ENCODE measurements around the gene UBL4A.

Gene UBL4A

DNA sequence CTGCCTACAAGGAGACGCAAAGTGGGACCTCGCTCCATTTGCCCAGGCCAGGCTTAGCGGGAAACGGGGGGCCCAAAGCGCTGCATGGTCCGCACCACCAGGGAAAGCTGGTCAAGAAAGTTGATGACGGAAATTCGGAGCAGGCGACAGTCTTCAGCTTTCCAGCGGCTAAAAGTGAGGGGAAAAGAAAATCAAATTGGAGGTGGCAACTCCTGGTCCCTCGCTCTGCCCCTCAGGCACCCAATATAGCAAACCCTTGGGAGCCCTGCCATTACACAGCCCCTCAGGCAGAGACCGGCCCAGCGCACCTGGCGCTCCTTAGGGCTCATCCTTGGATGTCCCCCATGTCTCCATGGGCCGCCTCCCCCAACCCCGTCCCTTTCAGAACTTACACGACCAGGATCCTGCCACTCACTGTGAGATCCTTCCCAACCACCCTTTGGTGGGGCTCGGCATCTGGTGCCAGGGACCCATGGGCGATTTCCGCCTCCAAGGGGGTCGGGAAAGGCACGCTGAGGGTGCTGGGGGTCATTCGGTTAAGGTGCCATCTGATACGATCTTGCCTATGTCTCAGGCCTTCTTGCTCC is 8.4 kb downstream of the UBL4A start:
- no peaks in the 10 kb centered on the region for H3K4me1 ChIP-seq (ENCODE audit: control insufficient read depth, insufficient read depth, low read length)
- H3K9me3 ChIP-seq (ENCODE audit: control insufficient read depth, insufficient read depth, low read length) = no peaks in the 10 kb centered on the region
- H3K27me3 ChIP-seq (ENCODE audit: control insufficient read depth, insufficient read depth, low read length) = no peaks in the 10 kb centered on the region
- peak overlapping the region; percentile 37 for H3K9ac ChIP-seq (ENCODE audit: low read depth, low read length)
- peaks cover 7% of the 10 kb centered on the region for H3K36me3 ChIP-seq (ENCODE audit: control insufficient read depth, insufficient read depth, low read length)
- H3K4me3 ChIP-seq (ENCODE audit: low read depth, low read length) = peak overlapping the region; percentile 66

DNA sequence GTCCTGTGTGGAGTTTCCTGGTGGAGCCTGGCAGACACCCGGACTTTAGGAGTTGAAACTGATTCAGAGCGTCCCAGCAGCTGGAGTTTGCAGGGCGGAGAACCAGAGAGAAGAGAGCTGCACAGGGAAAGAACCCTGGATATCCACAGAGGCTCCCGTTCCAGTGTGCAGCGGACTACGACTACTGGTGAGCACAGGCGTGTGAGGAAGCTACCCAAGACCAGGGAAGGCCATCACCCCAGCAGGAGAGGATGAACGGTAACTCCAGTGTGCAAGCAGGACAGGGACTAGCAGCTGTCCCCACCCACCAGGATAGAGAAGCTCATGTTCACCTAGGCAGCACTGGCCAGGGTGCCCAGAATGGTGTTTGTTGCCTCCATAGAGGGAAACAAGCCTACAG is 9.6 kb downstream of the UBL4A start:
- no peak overlapping the region for H3K9ac ChIP-seq (ENCODE audit: low read depth, low read length)
- H3K4me1 ChIP-seq (ENCODE audit: control insufficient read depth, insufficient read depth, low read length) = no peaks in the 10 kb centered on the region
- peaks cover 13% of the 10 kb centered on the region for H3K36me3 ChIP-seq (ENCODE audit: control insufficient read depth, insufficient read depth, low read length)
- H3K27me3 ChIP-seq (ENCODE audit: control insufficient read depth, insufficient read depth, low read length) = no peaks in the 10 kb centered on the region
- H3K4me3 ChIP-seq (ENCODE audit: low read depth, low read length) = no peak overlapping the region
- H3K9me3 ChIP-seq (ENCODE audit: control insufficient read depth, insufficient read depth, low read length) = no peaks in the 10 kb centered on the region

DNA sequence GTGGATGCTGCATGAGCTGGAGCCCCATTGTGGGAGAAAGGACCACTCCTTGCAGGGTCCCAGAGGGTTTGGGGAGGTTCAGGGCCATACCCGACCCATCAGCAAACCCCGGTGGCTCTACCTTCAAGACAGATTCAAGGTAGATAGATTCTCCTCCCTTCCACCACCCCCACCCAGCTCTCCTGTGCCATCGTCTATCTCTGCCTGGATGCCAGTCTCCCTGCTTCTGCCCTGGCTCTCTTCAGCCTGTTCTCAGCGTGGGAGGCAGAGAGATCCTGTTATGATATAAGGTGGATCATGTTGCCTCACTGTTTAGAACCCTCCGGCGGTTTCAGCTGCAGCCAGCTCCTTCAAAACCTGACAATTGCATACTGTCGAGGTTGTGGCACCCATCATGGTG is 12.7 kb downstream of the UBL4A start:
- H3K9ac ChIP-seq (ENCODE audit: low read depth, low read length) = no peak overlapping the region
- H3K4me3 ChIP-seq (ENCODE audit: low read depth, low read length) = no peak overlapping the region
- H3K36me3 ChIP-seq (ENCODE audit: control insufficient read depth, insufficient read depth, low read length) = peaks cover 36% of the 10 kb centered on the region
- H3K9me3 ChIP-seq (ENCODE audit: control insufficient read depth, insufficient read depth, low read length) = no peaks in the 10 kb centered on the region
- H3K27me3 ChIP-seq (ENCODE audit: control insufficient read depth, insufficient read depth, low read length) = no peaks in the 10 kb centered on the region
- no peaks in the 10 kb centered on the region for H3K4me1 ChIP-seq (ENCODE audit: control insufficient read depth, insufficient read depth, low read length)

DNA sequence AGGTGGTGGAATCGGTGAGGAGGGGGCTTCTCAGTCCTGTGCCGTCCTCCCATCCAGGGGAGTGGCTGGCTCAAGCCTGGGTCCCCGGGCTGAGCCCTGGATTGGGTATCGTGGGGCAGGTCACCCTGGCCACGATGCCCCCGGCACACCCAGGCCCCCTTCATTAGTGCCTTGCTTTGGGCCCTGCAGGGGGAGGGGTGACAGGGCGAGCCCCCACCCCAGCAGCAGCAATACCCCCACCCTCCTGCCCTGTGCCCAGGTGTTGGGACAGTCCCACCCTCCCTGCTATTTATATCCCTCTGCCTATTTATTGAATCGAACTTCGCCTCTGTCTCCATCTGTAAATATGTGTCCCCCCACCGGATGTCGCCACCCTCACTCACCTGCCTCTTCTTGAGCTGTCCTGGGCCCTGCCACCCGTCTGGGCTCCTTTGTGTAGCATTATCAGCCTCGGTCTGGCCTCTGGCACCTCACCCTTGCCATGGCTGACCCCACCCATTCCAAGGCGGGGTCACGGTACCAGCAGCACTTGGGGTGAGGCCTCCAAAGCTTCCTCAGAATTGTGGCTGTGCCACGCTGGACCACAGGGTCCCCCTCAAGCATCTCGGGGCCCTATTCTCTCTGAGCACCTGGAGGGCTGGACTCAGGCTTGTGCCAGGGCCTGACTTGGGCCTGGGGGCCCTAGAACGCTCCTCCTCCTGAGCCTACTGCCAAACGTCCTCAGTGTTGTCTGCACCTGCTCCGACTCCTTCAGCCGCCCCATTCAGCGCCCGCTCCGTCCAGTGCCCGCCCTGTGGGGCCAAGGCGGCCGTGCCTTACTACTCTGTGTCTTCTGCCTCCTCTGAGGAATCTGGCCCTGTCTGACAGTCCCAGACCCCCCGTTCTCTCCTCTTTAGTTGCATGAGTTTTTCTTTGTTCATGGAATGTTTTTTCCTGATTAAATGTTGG is 13.5 kb downstream of the UBL4A start:
- H3K9ac ChIP-seq (ENCODE audit: low read depth, low read length) = no peak overlapping the region

DNA sequence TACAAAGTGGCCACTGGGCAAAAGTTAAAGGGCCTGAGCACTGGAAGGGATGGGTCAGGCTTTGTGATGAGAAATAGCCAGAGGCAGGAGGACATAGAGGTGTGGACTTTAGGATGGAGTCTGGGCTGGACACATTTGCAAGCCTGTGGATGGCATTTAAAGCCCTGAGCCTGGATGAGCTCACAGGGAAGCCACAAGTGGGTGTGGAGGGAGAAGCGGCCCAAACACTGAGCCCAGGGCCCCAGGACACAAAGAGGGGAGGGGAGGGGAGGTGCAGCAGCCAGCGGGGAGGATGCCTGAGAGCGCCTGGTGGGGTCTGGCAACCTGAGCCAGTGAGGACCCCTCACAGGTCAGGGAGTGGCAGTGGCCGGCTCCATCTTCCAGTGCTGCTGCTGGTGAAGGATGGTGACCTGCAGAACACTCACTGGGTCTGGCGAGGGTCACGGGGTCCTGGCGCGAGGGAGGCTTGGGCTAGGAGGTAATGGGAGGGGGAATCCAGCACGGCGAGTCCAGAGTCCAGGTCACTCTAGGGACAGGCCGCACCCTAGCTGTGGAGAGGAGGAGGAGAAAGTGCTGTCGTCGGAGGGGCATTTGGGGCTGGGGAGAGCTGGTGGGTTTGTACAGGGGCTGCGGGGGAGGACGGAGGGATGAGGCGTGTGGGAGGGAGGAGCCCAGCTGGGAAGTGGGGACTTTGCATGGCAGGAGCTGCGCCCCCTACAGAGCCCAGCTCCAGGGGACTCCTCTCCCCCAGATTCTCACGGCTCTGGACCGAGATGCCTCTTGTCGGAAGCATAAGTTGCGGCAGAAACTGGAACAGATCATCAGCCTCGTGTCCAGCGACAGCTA is 14.4 kb downstream of the UBL4A start:
- Histone ChIP-seq H3K36me3 (ENCODE audit: control insufficient read depth, insufficient read depth, low read length) (peaks cover 44% of the 10 kb centered on the region), H3K9me3 (ENCODE audit: control insufficient read depth, insufficient read depth, low read length) (no peaks in the 10 kb centered on the region)

More for the DNA sequence above, 13.5 kb downstream of the UBL4A start:
- Histone ChIP-seq H3K4me1 (ENCODE audit: control insufficient read depth, insufficient read depth, low read length) (no peaks in the 10 kb centered on the region), H3K36me3 (ENCODE audit: control insufficient read depth, insufficient read depth, low read length) (peaks cover 43% of the 10 kb centered on the region), H3K4me3 (ENCODE audit: low read depth, low read length) (no peak overlapping the region), H3K27me3 (ENCODE audit: control insufficient read depth, insufficient read depth, low read length) (no peaks in the 10 kb centered on the region), H3K9me3 (ENCODE audit: control insufficient read depth, insufficient read depth, low read length) (no peaks in the 10 kb centered on the region)

DNA sequence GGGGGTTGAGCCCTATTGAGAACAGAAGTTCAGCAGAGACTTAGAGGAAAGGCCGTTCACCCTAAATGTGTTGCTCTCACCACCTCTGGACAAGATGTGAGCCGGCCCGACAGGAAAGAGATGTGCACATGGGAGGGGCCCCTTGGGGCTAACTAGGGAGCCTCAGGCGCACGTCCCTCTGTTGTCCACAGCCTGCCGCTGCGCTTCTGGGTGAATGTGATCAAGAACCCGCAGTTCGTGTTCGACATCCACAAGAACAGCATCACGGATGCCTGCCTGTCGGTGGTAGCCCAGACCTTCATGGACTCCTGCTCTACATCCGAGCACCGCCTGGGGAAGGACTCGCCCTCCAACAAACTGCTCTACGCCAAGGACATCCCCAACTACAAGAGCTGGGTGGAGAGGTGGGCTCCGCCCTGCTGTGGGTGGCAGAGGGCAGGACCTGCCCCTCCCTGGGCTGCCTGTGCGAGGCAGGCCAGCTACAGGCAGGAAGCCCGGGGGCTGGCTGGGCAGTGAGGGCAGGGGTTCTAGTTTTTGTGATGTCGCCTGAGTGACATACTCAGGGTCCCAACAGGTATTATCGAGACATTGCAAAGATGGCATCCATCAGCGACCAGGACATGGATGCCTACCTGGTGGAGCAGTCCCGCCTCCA is 15.4 kb downstream of the UBL4A start:
- H3K4me1 ChIP-seq (ENCODE audit: control insufficient read depth, insufficient read depth, low read length) = no peaks in the 10 kb centered on the region
- H3K4me3 ChIP-seq (ENCODE audit: low read depth, low read length) = no peak overlapping the region
- no peaks in the 10 kb centered on the region for H3K9me3 ChIP-seq (ENCODE audit: control insufficient read depth, insufficient read depth, low read length)
- no peak overlapping the region for H3K9ac ChIP-seq (ENCODE audit: low read depth, low read length)
- H3K36me3 ChIP-seq (ENCODE audit: control insufficient read depth, insufficient read depth, low read length) = peaks cover 52% of the 10 kb centered on the region
- no peaks in the 10 kb centered on the region for H3K27me3 ChIP-seq (ENCODE audit: control insufficient read depth, insufficient read depth, low read length)

More for the DNA sequence above, 14.4 kb downstream of the UBL4A start:
- Histone ChIP-seq H3K9ac (ENCODE audit: low read depth, low read length) (no peak overlapping the region), H3K4me3 (ENCODE audit: low read depth, low read length) (no peak overlapping the region), H3K27me3 (ENCODE audit: control insufficient read depth, insufficient read depth, low read length) (no peaks in the 10 kb centered on the region), H3K4me1 (ENCODE audit: control insufficient read depth, insufficient read depth, low read length) (no peaks in the 10 kb centered on the region)

DNA sequence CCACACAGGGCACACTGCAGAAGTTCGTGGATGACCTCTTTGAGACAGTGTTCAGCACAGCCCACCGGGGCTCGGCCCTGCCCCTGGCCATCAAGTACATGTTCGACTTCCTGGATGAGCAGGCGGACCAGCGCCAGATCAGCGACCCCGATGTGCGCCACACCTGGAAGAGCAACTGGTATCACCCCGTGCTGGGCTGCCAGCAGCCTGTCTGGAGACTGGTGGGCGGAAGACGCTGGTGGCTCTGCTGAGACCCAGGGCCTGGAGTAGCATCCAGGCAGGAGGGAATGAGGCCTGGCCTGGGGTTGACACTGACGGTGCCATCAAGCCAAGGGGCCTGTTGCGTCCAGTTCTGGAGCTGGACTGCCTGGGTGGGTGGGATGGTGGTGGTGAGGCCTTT is 16.0 kb downstream of the UBL4A start:
- no peak overlapping the region for H3K9ac ChIP-seq (ENCODE audit: low read depth, low read length)
- H3K4me1 ChIP-seq (ENCODE audit: control insufficient read depth, insufficient read depth, low read length) = no peaks in the 10 kb centered on the region
- no peaks in the 10 kb centered on the region for H3K27me3 ChIP-seq (ENCODE audit: control insufficient read depth, insufficient read depth, low read length)
- H3K36me3 ChIP-seq (ENCODE audit: control insufficient read depth, insufficient read depth, low read length) = peaks cover 58% of the 10 kb centered on the region
- no peaks in the 10 kb centered on the region for H3K9me3 ChIP-seq (ENCODE audit: control insufficient read depth, insufficient read depth, low read length)
- H3K4me3 ChIP-seq (ENCODE audit: low read depth, low read length) = no peak overlapping the region

DNA sequence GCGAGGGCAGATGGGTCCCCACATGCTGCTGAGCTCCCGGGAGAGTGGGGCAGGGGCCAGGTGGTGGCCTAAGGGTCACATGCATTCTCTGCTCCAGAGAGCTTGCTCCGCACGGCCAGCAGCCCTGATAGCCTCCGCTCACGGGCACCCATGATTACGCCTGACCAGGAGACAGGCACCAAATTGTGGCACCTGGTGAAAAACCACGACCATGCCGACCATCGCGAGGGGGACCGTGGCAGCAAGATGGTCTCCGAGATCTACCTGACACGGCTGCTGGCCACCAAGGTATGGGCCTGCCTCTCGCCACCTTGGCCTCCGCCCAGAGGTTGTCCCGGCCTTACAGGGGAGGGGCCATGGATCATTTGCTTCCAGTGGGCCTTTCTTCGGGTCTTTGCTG is 16.5 kb downstream of the UBL4A start:
- H3K36me3 ChIP-seq (ENCODE audit: control insufficient read depth, insufficient read depth, low read length) = peaks cover 63% of the 10 kb centered on the region
- H3K27me3 ChIP-seq (ENCODE audit: control insufficient read depth, insufficient read depth, low read length) = no peaks in the 10 kb centered on the region
- H3K9ac ChIP-seq (ENCODE audit: low read depth, low read length) = no peak overlapping the region
- H3K4me1 ChIP-seq (ENCODE audit: control insufficient read depth, insufficient read depth, low read length) = no peaks in the 10 kb centered on the region
- H3K9me3 ChIP-seq (ENCODE audit: control insufficient read depth, insufficient read depth, low read length) = no peaks in the 10 kb centered on the region
- no peak overlapping the region for H3K4me3 ChIP-seq (ENCODE audit: low read depth, low read length)

DNA sequence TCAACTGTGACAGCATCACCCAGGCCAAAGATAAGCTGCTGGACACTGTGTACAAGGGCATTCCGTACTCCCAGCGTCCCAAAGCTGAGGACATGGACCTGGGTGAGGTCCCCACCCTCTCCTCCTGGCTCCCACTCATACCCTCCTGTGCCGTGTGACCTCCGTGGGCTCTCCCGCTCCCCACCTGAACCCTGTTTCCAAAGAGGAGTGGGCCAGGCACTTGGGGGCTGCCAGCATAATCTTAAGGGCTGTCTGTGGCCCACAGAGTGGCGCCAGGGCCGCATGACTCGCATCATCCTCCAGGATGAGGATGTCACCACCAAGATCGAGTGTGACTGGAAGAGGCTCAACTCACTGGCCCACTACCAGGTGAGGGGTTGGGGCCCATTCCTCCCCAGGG is 17.3 kb downstream of the UBL4A start:
- Histone ChIP-seq H3K9me3 (ENCODE audit: control insufficient read depth, insufficient read depth, low read length) (no peaks in the 10 kb centered on the region), H3K9ac (ENCODE audit: low read depth, low read length) (no peak overlapping the region), H3K4me1 (ENCODE audit: control insufficient read depth, insufficient read depth, low read length) (no peaks in the 10 kb centered on the region), H3K4me3 (ENCODE audit: low read depth, low read length) (no peak overlapping the region), H3K27me3 (ENCODE audit: control insufficient read depth, insufficient read depth, low read length) (no peaks in the 10 kb centered on the region), H3K36me3 (ENCODE audit: control insufficient read depth, insufficient read depth, low read length) (peaks cover 70% of the 10 kb centered on the region)

DNA sequence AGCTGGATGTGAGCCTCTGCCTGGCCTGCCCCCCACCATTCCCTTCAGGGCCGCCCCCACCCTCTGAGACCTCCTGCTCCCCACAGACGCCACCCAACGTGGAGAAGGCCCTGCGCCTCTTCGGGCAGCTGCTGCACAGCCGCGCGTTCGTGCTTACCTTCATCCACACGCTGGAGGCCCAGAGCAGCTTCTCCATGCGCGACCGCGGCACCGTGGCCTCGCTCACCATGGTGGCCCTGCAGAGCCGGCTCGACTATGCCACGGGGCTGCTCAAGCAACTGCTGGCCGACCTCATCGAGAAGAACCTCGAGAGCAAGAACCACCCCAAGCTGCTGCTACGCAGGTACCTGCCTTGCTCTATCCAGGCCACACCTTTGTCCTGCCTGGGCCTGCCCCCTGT is 18.2 kb downstream of the UBL4A start:
- H3K36me3 ChIP-seq (ENCODE audit: control insufficient read depth, insufficient read depth, low read length) = peaks cover 66% of the 10 kb centered on the region
- H3K9me3 ChIP-seq (ENCODE audit: control insufficient read depth, insufficient read depth, low read length) = no peaks in the 10 kb centered on the region
- H3K4me3 ChIP-seq (ENCODE audit: low read depth, low read length) = no peak overlapping the region
- no peaks in the 10 kb centered on the region for H3K4me1 ChIP-seq (ENCODE audit: control insufficient read depth, insufficient read depth, low read length)
- H3K9ac ChIP-seq (ENCODE audit: low read depth, low read length) = no peak overlapping the region
- no peaks in the 10 kb centered on the region for H3K27me3 ChIP-seq (ENCODE audit: control insufficient read depth, insufficient read depth, low read length)

DNA sequence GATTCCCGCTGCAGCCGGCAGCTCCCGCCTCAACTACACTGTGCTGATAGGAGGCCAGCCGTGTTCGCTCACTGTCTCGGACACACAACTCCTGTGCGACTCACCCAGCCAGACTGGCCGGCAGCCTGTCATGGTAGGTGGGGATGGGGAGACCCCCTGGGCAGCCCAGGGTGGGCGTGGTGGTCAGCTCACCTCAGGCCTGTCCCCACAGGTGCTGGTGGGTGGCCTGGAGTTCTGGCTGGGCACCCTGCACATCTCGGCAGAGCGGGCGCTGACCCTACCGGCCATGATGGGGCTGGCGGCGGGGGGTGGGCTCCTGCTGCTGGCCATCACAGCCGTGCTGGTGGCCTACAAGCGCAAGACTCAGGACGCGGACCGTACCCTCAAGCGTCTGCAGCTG is 18.9 kb downstream of the UBL4A start:
- peaks cover 63% of the 10 kb centered on the region for H3K36me3 ChIP-seq (ENCODE audit: control insufficient read depth, insufficient read depth, low read length)
- H3K27me3 ChIP-seq (ENCODE audit: control insufficient read depth, insufficient read depth, low read length) = no peaks in the 10 kb centered on the region
- no peaks in the 10 kb centered on the region for H3K9me3 ChIP-seq (ENCODE audit: control insufficient read depth, insufficient read depth, low read length)
- no peak overlapping the region for H3K4me3 ChIP-seq (ENCODE audit: low read depth, low read length)
- no peak overlapping the region for H3K9ac ChIP-seq (ENCODE audit: low read depth, low read length)
- no peaks in the 10 kb centered on the region for H3K4me1 ChIP-seq (ENCODE audit: control insufficient read depth, insufficient read depth, low read length)
